Stimulated activated naive CD4-positive, alpha-beta T cell treated with Interleukin-2 at 50 U/mL for 16 hours (primary cell): ENCODE results near the gene RNF11.

Experiments used
- DNase-seq: peaks from one replicate; lab custom pipeline; 2025; lab: John Stamatoyannopoulos, UW

The RNF11 gene

DNA sequence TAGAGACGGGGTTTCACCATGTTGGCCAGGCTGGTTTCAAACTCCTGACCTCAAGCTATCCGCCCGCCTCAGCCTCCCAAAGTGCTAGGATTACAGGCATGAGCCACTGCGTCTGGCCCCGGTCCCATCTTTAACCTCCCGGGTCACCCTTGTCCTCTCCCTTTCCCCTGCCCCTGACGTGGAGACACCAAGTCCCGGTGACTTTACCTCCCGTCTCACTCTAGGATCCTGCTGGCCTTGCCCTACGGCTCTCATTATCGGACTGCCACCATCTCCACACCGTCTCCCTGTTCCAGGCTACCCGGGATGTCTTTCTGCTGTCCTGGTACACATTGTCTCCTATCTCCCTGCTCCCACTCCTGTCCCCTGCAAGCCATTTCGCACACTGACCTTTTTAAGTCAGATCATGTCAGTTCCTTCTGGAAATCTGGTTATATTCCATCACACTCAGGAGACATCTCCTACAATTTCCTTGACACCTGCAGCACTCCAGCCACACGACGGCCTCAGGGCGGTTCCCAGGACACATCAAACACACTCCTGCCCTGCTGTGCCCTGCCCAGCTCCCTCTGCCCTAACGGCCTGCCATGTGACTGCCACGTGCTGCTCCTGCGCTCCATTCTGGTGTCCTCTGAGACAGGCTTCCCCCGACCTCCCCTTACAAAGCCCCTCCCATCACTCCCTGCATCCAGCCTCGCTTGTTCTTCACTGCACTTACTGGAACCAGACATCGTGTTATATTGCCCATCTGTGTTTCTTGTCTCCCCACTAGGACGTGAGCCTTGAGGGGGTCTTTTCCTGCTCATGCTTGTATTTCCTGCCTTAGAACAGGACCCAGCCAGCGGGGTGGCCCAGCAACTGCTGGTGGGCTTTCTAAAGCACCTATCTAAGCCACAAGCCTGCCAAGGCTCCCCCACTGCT, 61.6 kb downstream of the RNF11 start:
- no peak for DNase-seq

- DNase-seq: no peak
These were observed 62.2 kb downstream of the RNF11 start for GRCh38 chr1:51298322-51298705.

GRCh38 chr1:51299185-51299885, 63.3 kb downstream of the RNF11 start:
- DNase-seq: no peak

GRCh38 chr1:51299981-51300670, 64.1 kb downstream of the RNF11 start:
- DNase-seq: no peak

GRCh38 chr1:51301152-51301843, 65.2 kb downstream of the RNF11 start:
- no peak for DNase-seq

- DNase-seq: no peak
These were observed 65.7 kb downstream of the RNF11 start for GRCh38 chr1:51301844-51302162.

DNA sequence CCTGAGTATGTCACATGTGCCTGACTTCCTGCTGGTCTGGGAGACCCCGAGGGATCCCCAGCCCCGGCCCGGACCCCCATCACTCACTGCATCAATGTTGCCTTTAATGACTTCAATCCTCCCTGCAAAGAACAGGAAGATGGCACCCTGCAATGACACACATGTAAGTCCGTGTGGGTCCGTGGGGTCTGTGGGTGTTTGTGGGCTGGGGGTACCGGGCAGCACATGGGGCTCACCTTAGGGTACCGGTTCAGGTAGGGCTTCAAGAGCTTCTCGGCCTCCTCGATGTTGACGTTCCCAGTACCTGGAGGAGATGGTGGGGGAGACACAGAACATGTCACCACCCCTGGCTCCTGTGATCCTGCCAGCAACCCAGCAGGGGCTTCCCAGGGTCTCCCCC, 66.2 kb downstream of the RNF11 start:
- no peak for DNase-seq

DNA sequence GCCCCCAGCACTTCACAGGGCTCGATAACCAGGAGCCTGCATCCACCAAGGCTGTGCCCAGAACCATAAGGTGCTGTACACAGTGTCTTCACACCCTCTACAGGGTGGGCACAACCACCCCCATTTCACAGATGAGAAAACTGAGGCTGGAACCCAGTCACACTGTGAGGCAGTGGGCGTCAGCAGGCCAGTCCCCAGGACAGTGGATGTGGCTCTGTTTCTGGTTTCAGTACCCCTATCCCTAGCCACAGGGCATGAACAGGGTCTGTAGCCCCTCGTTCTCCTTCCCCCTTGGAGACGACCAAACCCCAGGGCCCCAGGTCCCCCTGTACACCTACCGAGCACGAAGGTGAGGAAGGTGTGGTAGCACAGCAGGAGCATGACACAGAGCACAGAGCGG, 66.7 kb downstream of the RNF11 start:
- no peak for DNase-seq

DNA sequence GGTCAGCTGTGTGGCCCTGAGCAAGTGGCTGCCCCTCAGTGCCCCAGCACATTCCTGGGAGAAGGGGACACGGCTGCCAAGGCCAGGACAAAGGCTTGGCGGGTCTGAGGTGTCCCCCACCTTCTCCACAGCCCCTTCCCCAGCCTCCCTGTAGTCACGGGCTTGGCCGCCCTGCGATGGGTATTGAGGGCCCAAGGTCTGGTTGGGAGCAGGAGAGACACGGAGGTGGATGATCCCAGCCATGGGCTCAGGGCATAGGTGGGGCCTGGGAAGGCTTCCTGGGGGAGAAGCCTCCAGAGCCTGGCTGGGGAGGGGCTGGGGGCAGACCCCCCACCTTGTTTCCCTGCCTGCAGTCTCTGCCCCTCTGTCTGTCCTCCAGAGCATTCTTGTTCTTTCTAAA, 67.2 kb downstream of the RNF11 start:
- DNase-seq: no peak

- DNase-seq: no peak
These were observed 67.7 kb downstream of the RNF11 start for GRCh38 chr1:51303751-51304251.

- no peak for DNase-seq
These were observed 68.3 kb downstream of the RNF11 start for GRCh38 chr1:51304360-51304759.

GRCh38 chr1:51305371-51305823, 69.3 kb downstream of the RNF11 start:
- DNase-seq: no peak

GRCh38 chr1:51306950-51307349, 70.9 kb downstream of the RNF11 start:
- no peak for DNase-seq

- DNase-seq: no peak
These were observed 72.6 kb downstream of the RNF11 start for GRCh38 chr1:51308636-51309035.

DNA sequence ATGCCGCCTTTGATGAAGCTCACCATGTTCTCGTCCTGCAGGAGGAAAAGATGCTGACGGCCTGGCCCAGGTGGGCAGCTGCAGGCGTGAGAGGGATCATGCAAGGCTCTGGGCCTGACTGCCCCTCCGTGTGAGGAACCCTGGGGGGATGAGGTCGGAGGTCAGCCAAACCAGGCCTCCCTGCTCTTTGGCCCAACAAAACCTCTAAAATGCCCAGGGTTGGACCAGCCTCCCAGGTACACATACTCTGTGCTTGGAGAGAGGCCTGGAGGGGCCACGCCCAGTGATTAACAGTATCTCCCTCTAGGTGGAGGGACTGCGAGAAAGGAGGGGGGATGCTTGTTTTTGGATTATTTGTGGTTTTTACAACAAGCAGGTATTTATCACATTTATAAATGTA, 73.2 kb downstream of the RNF11 start:
- no peak for DNase-seq

- no peak for DNase-seq
These were observed 75.0 kb downstream of the RNF11 start for GRCh38 chr1:51310871-51311613.

DNA sequence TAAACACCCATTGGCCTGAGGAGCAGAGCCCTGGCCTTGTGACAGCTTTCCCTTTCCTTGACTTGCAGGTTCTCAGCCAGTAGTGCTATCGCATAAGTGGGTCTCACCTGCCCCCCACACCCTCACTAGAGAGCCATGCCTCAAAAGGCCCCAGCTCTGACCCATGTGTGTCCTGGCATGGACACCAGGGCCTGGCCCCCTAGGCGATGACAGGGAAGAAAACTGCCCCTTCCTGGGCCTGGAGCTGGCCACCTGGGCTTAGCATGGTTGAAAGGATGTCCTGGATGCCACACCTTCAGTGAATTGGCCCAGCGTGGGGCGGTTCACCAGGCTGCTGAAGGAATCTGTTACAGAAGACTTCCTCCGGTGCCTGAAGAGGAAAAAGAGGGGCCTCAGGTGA, 75.8 kb downstream of the RNF11 start:
- DNase-seq: no peak

- DNase-seq: no peak
These were observed 76.6 kb downstream of the RNF11 start for GRCh38 chr1:51312718-51313117.

- no peak for DNase-seq
These were observed 77.3 kb downstream of the RNF11 start for GRCh38 chr1:51313268-51313852.

DNA sequence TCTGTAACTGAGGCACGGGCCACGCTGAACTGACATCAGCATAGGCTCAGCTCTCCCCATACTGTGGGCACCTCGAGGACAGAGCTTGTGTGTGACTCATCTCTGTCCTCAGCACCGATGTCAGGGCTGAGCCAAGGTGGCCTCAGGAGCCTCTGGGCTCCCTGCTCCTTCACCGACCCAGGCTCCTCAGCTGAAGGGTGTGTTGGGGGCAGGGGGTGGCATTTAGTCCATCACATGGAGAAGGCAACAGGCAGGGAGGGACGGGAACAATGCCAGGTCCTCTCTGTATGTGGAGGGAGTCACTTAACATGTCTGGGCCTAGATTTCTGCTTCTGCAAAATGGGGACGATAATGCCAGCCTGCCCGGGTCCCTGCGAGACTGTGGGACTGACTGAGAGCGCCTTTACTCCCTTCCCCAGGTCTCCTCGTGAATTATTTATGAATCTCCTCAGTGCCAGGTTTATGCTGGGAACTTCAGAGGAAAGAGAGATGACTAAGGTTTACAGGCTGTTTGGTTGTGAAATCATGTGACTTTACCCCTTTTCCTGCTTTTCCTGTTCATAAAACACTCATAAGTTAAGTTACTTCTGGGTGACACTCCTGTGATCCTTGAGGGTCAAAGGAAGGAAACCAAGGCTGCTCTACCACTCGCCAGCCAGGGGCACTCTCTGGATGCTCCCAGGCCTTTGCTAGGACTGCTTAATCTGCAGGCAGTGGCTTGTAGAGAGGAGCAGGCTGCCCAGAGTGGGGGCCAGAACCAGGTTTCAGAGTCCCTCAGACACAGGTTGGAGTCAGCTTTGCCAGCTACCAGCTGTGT, 78.1 kb downstream of the RNF11 start:
- no peak for DNase-seq
